Osteocyte (in vitro differentiated cells): ENCODE data around the gene FTCDNL1. TPM values are rescaled to one million over a fixed set of nuclear protein-coding genes. Genes with fewer than 3 reads are reported as not detected.
A peak's percentile ranks its signal among the peaks of the same experiment; 100 is the strongest.

Source experiments
- DNase-seq: peaks from one replicate; pipeline ENCODE4 v3.0.0; 2021; ENCODE audit warnings: mixed read lengths; ENCODE audit not compliant: unreplicated experiment; ENCODE audit errors: extremely low spot score
- H3K27ac Mint-ChIP-seq: one replicate; pipeline ENCODE4 v1.8.0; 2021; ENCODE audit warnings: mild to moderate bottlenecking, mixed read lengths; ENCODE audit not compliant: unreplicated experiment
- H3K27me3 Mint-ChIP-seq: one replicate; pipeline ENCODE4 v1.8.0; 2021; ENCODE audit warnings: mixed read lengths; ENCODE audit not compliant: unreplicated experiment
- H3K36me3 Mint-ChIP-seq: one replicate; pipeline ENCODE4 v1.8.0; 2021; ENCODE audit warnings: mixed read lengths; ENCODE audit not compliant: unreplicated experiment
- H3K4me1 Mint-ChIP-seq: one replicate; pipeline ENCODE4 v1.8.0; 2021; ENCODE audit warnings: mixed read lengths; ENCODE audit not compliant: unreplicated experiment
- H3K4me3 Mint-ChIP-seq: one replicate; pipeline ENCODE4 v1.8.0; 2021; ENCODE audit warnings: mild to moderate bottlenecking, moderate library complexity, mixed read lengths; ENCODE audit not compliant: unreplicated experiment
- H3K9me3 Mint-ChIP-seq: one replicate; pipeline ENCODE4 v1.8.0; 2021; ENCODE audit warnings: mixed read lengths; ENCODE audit not compliant: unreplicated experiment
- CTCF ChIP-seq: fragments of 200-600 bp; sonication (generic); IDR thresholded peaks from 2 replicates; pipeline ENCODE4 v1.5.0; 2021; ENCODE audit warnings: antibody characterized with exemption, mild to moderate bottlenecking, moderate library complexity
- total RNA-seq: library from RNA; stranded (reverse); gene quantifications from 2 replicates; pipeline ENCODE4 v1.2.1, GENCODE V29; 2021

The FTCDNL1 gene
- total RNA-seq, 1 donor from 2014 or later = not detected

GRCh38 chr2:199765646-199766045, 85.3 kb downstream of the FTCDNL1 start:
- H3K4me1 Mint-ChIP-seq = no peaks in the 10 kb centered on the region
- no peaks in the 10 kb centered on the region for H3K9me3 Mint-ChIP-seq
- H3K4me3 Mint-ChIP-seq = no peak overlapping the region
- no peak overlapping the region for H3K27ac Mint-ChIP-seq
- H3K36me3 Mint-ChIP-seq = no peaks in the 10 kb centered on the region
- H3K27me3 Mint-ChIP-seq = peaks cover 30% of the 10 kb centered on the region
- no peak for TF ChIP-seq CTCF
- peak; percentile 36 for DNase-seq

- H3K36me3 Mint-ChIP-seq = no peaks in the 10 kb centered on the region
- TF ChIP-seq CTCF = no peak
- no peak overlapping the region for H3K4me3 Mint-ChIP-seq
- peak; percentile 8 for DNase-seq
- no peaks in the 10 kb centered on the region for H3K9me3 Mint-ChIP-seq
- no peaks in the 10 kb centered on the region for H3K4me1 Mint-ChIP-seq
- no peak overlapping the region for H3K27ac Mint-ChIP-seq
- H3K27me3 Mint-ChIP-seq = peaks cover 26% of the 10 kb centered on the region
Observed at GRCh38 chr2:199764273-199764800, 86.7 kb downstream of the FTCDNL1 start.

GRCh38 chr2:199762963-199763362, 88.0 kb downstream of the FTCDNL1 start:
- Mint-ChIP-seq H3K36me3 (no peaks in the 10 kb centered on the region), H3K27ac (no peak overlapping the region), H3K9me3 (no peaks in the 10 kb centered on the region), H3K4me1 (no peaks in the 10 kb centered on the region), H3K4me3 (no peak overlapping the region), H3K27me3 (peaks cover 15% of the 10 kb centered on the region)
- peak; percentile 10 for DNase-seq
- TF ChIP-seq CTCF = no peak

- Mint-ChIP-seq H3K4me1 (no peaks in the 10 kb centered on the region), H3K36me3 (no peaks in the 10 kb centered on the region), H3K27me3 (peaks cover 27% of the 10 kb centered on the region), H3K9me3 (no peaks in the 10 kb centered on the region), H3K27ac (no peak overlapping the region), H3K4me3 (no peak overlapping the region)
- peak; percentile 46 for DNase-seq
- TF ChIP-seq CTCF = no peak
Observed at GRCh38 chr2:199760574-199760973, 90.4 kb downstream of the FTCDNL1 start.

GRCh38 chr2:199757233-199757870, 93.6 kb downstream of the FTCDNL1 start:
- DNase-seq = no peak
- no peaks in the 10 kb centered on the region for H3K4me1 Mint-ChIP-seq
- no peaks in the 10 kb centered on the region for H3K36me3 Mint-ChIP-seq
- H3K9me3 Mint-ChIP-seq = no peaks in the 10 kb centered on the region
- no peak overlapping the region for H3K4me3 Mint-ChIP-seq
- TF ChIP-seq CTCF = no peak
- peaks cover 26% of the 10 kb centered on the region for H3K27me3 Mint-ChIP-seq
- H3K27ac Mint-ChIP-seq = no peak overlapping the region
